ENCODE results near the gene SLC13A2. TPM values are rescaled to one million over a fixed set of nuclear protein-coding genes. Genes with fewer than 3 reads are reported as not detected.

The SLC13A2 gene
- total RNA-seq, 1 experiment from 2014 or later, result not detected

DNA sequence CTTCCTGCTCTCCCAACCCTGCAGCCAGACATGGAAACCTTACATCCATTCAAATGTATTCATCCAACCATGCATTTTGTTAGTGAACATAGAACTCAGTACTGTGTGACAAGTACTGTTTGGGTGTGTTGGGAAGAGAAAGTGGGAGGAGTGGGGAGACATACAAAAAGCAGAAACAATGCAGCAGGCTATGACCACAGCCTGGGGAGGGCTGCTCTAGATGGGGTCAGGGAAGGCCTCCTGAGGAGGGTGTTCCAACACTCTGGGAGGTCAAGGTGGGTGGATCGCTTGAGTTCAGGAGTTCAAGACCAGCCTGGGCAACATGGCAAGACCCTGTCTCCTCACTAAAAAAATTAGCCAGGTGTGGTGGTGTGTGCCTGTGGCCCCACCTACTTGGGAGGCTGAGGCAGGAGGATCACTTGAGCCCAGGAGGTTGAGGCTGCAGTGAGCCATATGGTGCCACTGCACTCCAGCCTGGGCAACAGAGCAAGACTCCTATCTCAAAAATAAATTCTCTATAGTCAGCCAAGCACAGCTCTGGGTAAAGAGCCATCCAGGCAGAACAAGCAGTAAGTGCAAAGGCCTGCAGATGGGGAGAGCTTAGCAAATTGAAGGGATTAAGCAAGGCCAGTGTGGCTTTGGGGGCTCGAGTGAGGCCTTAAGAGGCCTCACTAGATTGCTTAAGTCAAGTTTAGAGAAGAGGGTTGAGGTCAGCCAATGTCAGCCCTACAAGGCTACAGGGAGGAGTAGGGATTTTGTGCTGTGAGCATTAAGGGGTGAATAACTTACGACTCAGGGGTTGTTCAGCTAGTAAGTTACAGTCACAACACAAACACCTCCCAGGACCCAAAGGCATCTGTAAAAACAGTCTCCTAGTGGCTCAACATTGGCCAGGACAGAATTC is 5.5 kb downstream of the SLC13A2 start:
- no peak overlapping the region for H3K4me3 Mint-ChIP-seq
- Histone ChIP-seq H2AK5ac (ENCODE audit: insufficient read length, low read length) (no peak overlapping the region), H3K4me1 (ENCODE audit: insufficient read depth, low read length) (no peaks in the 10 kb centered on the region; the same call in 1 of the 2 replicates), H3K27ac (ENCODE audit: insufficient read length, low read depth, low read length) (no peak overlapping the region), H3K9ac (ENCODE audit: extremely low read depth, insufficient read length, low read length) (no peak overlapping the region), H2BK5ac (ENCODE audit: insufficient read length, low read length) (no peak overlapping the region), H3K79me2 (ENCODE audit: insufficient read depth, low read length) (no peaks in the 10 kb centered on the region), H3K23me2 (ENCODE audit: insufficient read length, low read depth, low read length, poor library complexity, severe bottlenecking) (no peaks in the 10 kb centered on the region), H3T11ph (ENCODE audit: low read length) (no peak overlapping the region), H3K14ac (ENCODE audit: insufficient read depth, low read length) (no peak overlapping the region), H2AFZ (ENCODE audit: low read length) (no peak overlapping the region), H3K23ac (ENCODE audit: insufficient read length, low read depth, low read length) (no peak overlapping the region), H4K8ac (replicated peaks; ENCODE audit: insufficient read length, low read depth, low read length) (no peak overlapping the region), H4K91ac (ENCODE audit: insufficient read length, low read depth, low read length) (no peak overlapping the region), H3K18ac (ENCODE audit: insufficient read length, low read depth, low read length) (no peak overlapping the region), H4K5ac (ENCODE audit: insufficient read length, low read depth, low read length) (no peak overlapping the region), H3K9me3 (ENCODE audit: control insufficient read depth, low read depth, low read length) (no peaks in the 10 kb centered on the region), H3K4ac (ENCODE audit: low read depth, low read length) (no peak overlapping the region), H3K4me2 (ENCODE audit: insufficient read depth, insufficient read length, low read length) (no peak overlapping the region), H3K27me3 (ENCODE audit: insufficient read depth, low read length) (no peaks in the 10 kb centered on the region; the same call in 1 of the 2 replicates), H4K20me1 (ENCODE audit: control insufficient read depth, insufficient read depth, insufficient read length) (no peaks in the 10 kb centered on the region), H2BK15ac (ENCODE audit: low read depth, low read length) (no peak overlapping the region), H2BK120ac (ENCODE audit: low read depth, low read length, poor library complexity, severe bottlenecking) (no peak overlapping the region), H3K79me1 (ENCODE audit: insufficient read depth, low read depth, low read length, poor library complexity, severe bottlenecking) (no peaks in the 10 kb centered on the region), H3K56ac (ENCODE audit: insufficient read length, low read depth, low read length) (no peak overlapping the region), H2BK20ac (ENCODE audit: low read depth, low read length, poor library complexity, severe bottlenecking) (no peak overlapping the region), H2BK12ac (ENCODE audit: insufficient read length, low read depth, low read length) (no peak overlapping the region)
- no peaks in the 10 kb centered on the region for H3K36me3 Mint-ChIP-seq (ENCODE audit: insufficient read depth in 1 of 3, low read depth in 3 of 3)
- no peak overlapping the region for H3K27ac Mint-ChIP-seq
- no peak for DNase-seq
- H3K27me3 Mint-ChIP-seq (ENCODE audit: low read depth), result peaks cover 7% of the 10 kb centered on the region
- TF ChIP-seq, protein P1, sequence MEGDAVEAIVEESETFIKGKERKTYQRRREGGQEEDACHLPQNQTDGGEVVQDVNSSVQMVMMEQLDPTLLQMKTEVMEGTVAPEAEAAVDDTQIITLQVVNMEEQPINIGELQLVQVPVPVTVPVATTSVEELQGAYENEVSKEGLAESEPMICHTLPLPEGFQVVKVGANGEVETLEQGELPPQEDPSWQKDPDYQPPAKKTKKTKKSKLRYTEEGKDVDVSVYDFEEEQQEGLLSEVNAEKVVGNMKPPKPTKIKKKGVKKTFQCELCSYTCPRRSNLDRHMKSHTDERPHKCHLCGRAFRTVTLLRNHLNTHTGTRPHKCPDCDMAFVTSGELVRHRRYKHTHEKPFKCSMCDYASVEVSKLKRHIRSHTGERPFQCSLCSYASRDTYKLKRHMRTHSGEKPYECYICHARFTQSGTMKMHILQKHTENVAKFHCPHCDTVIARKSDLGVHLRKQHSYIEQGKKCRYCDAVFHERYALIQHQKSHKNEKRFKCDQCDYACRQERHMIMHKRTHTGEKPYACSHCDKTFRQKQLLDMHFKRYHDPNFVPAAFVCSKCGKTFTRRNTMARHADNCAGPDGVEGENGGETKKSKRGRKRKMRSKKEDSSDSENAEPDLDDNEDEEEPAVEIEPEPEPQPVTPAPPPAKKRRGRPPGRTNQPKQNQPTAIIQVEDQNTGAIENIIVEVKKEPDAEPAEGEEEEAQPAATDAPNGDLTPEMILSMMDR (conservative IDR thresholded peaks at IDR 0.05), result no peak
- H3K4me1 Mint-ChIP-seq, result peaks cover 12 to 19% of the 10 kb centered on the region in 2 experiments
- no peaks in the 10 kb centered on the region for H3K9me3 Mint-ChIP-seq
- no CpG with 5 or more reads among the region's 3 CpGs for WGBS (ENCODE audit: extremely low coverage, insufficient read length, low lambda C conversion rate)
